Activated naive CD4-positive, alpha-beta T cell treated with anti-CD3 and anti-CD28 coated beads for 36 hours (primary cell): ENCODE results near the gene ATRNL1. TPM values are rescaled to one million over a fixed set of nuclear protein-coding genes. Genes with fewer than 3 reads are reported as not detected.

Experiments used
- CTCF ChIA-PET: fragments of 350-600 bp; sonication (Branson Sonifier 250); formaldehyde crosslinking; loops from one replicate; lab custom pipeline; 2021; ENCODE audit warnings: antibody characterized with exemption; lab: Charles Lee
- DNase-seq: peaks from one replicate; pipeline ENCODE4 v3.0.0-alpha.2; 2020
- H3K27ac Mint-ChIP-seq: one replicate; pipeline ENCODE4 v1.8.0; 2021; ENCODE audit warnings: mild to moderate bottlenecking, mixed read lengths
- H3K27me3 Mint-ChIP-seq: one replicate; pipeline ENCODE4 v1.8.0; 2021; ENCODE audit warnings: low read depth, mixed read lengths
- H3K36me3 Mint-ChIP-seq: one replicate; pipeline ENCODE4 v1.8.0; 2021; ENCODE audit warnings: low read depth, mixed read lengths
- H3K4me1 Mint-ChIP-seq: one replicate; pipeline ENCODE4 v1.8.0; 2021; ENCODE audit warnings: low read depth, mixed read lengths
- H3K4me3 Mint-ChIP-seq: one replicate; pipeline ENCODE4 v1.8.0; 2021; ENCODE audit warnings: mild to moderate bottlenecking, moderate library complexity, mixed read lengths
- H3K9me3 Mint-ChIP-seq: one replicate; pipeline ENCODE4 v1.8.0; 2021; ENCODE audit warnings: mixed read lengths
- intact Hi-C: fragments of 100-400 bp; cut with micrococcal nuclease; formaldehyde crosslinking; loops from one replicate; pipeline ENCODE4 v1.15.1; 2023
- total RNA-seq, 2 experiments: library from RNA; stranded (reverse); gene quantifications; one replicate each; pipeline ENCODE4 v1.2.3, GENCODE V29; 2021

Gene ATRNL1
- total RNA-seq, 2 experiments from 2014 or later, result not detected

GRCh38 chr10:115914475-115914874, 821.3 kb downstream of the ATRNL1 start:
- Mint-ChIP-seq H3K27me3 (peaks cover 2% of the 10 kb centered on the region), H3K4me3 (no peak overlapping the region), H3K4me1 (no peaks in the 10 kb centered on the region), H3K36me3 (no peaks in the 10 kb centered on the region), H3K9me3 (peaks cover 6% of the 10 kb centered on the region), H3K27ac (no peak overlapping the region)
- CTCF ChIA-PET, result no interaction called here
- intact Hi-C loops, result no loop called here
- DNase-seq, result no peak

- DNase-seq, result no peak
- Mint-ChIP-seq H3K4me3 (no peak overlapping the region), H3K27ac (no peak overlapping the region), H3K36me3 (no peaks in the 10 kb centered on the region), H3K27me3 (peaks cover 2% of the 10 kb centered on the region), H3K4me1 (no peaks in the 10 kb centered on the region), H3K9me3 (peaks cover 9% of the 10 kb centered on the region)
- intact Hi-C loops, result no loop called here
- CTCF ChIA-PET, result no interaction called here
Measured at GRCh38 chr10:115915429-115915828, 822.3 kb downstream of the ATRNL1 start.

- Mint-ChIP-seq H3K27ac (no peak overlapping the region), H3K9me3 (peaks cover 8% of the 10 kb centered on the region), H3K27me3 (peaks cover 2% of the 10 kb centered on the region), H3K4me3 (no peak overlapping the region), H3K36me3 (no peaks in the 10 kb centered on the region), H3K4me1 (no peaks in the 10 kb centered on the region)
- intact Hi-C loops, result no loop called here
- CTCF ChIA-PET, result no interaction called here
- DNase-seq, result no peak
Measured at GRCh38 chr10:115918812-115919211, 825.6 kb downstream of the ATRNL1 start.

GRCh38 chr10:115921795-115922194, 828.6 kb downstream of the ATRNL1 start:
- intact Hi-C loops, result no loop called here
- H3K4me3 Mint-ChIP-seq, result no peak overlapping the region

GRCh38 chr10:115931309-115931708, 838.1 kb downstream of the ATRNL1 start:
- Mint-ChIP-seq H3K4me3 (no peak overlapping the region), H3K27me3 (no peaks in the 10 kb centered on the region), H3K4me1 (no peaks in the 10 kb centered on the region), H3K9me3 (no peaks in the 10 kb centered on the region), H3K27ac (no peak overlapping the region), H3K36me3 (no peaks in the 10 kb centered on the region)
- CTCF ChIA-PET, result no interaction called here
- no peak for DNase-seq
- intact Hi-C loops, result no loop called here

More at GRCh38 chr10:115921795-115922194, 828.6 kb downstream of the ATRNL1 start:
- CTCF ChIA-PET, result no interaction called here
- Mint-ChIP-seq H3K27me3 (peaks cover 2% of the 10 kb centered on the region), H3K27ac (no peak overlapping the region), H3K36me3 (no peaks in the 10 kb centered on the region), H3K4me1 (no peaks in the 10 kb centered on the region), H3K9me3 (peaks cover 5% of the 10 kb centered on the region)
- DNase-seq, result no peak

GRCh38 chr10:115932099-115932498, 838.9 kb downstream of the ATRNL1 start:
- no peaks in the 10 kb centered on the region for H3K4me1 Mint-ChIP-seq
- CTCF ChIA-PET, result no interaction called here
- H3K4me3 Mint-ChIP-seq, result no peak overlapping the region
- no peak for DNase-seq
- no peak overlapping the region for H3K27ac Mint-ChIP-seq
- H3K9me3 Mint-ChIP-seq, result no peaks in the 10 kb centered on the region
- H3K36me3 Mint-ChIP-seq, result no peaks in the 10 kb centered on the region
- no peaks in the 10 kb centered on the region for H3K27me3 Mint-ChIP-seq
- intact Hi-C loops, result no loop called here

- intact Hi-C loops, result no loop called here
- Mint-ChIP-seq H3K27ac (no peak overlapping the region), H3K9me3 (no peaks in the 10 kb centered on the region), H3K4me3 (no peak overlapping the region), H3K36me3 (no peaks in the 10 kb centered on the region), H3K27me3 (no peaks in the 10 kb centered on the region), H3K4me1 (no peaks in the 10 kb centered on the region)
- DNase-seq, result no peak
- CTCF ChIA-PET, result no interaction called here
Measured at GRCh38 chr10:115933098-115933497, 839.9 kb downstream of the ATRNL1 start.

GRCh38 chr10:115935731-115936130, 842.6 kb downstream of the ATRNL1 start:
- H3K36me3 Mint-ChIP-seq, result no peaks in the 10 kb centered on the region
- CTCF ChIA-PET, result no interaction called here
- H3K9me3 Mint-ChIP-seq, result peaks cover 6% of the 10 kb centered on the region
- no peak overlapping the region for H3K4me3 Mint-ChIP-seq
- intact Hi-C loops, result no loop called here
- no peak overlapping the region for H3K27ac Mint-ChIP-seq
- DNase-seq, result no peak
- no peaks in the 10 kb centered on the region for H3K4me1 Mint-ChIP-seq
- H3K27me3 Mint-ChIP-seq, result no peaks in the 10 kb centered on the region

- Mint-ChIP-seq H3K27me3 (no peaks in the 10 kb centered on the region), H3K4me3 (no peak overlapping the region), H3K27ac (no peak overlapping the region), H3K36me3 (no peaks in the 10 kb centered on the region), H3K4me1 (no peaks in the 10 kb centered on the region), H3K9me3 (peaks cover 6% of the 10 kb centered on the region)
- DNase-seq, result no peak
- intact Hi-C loops, result no loop called here
- CTCF ChIA-PET, result no interaction called here
Measured at GRCh38 chr10:115936926-115937767, 844.0 kb downstream of the ATRNL1 start.

GRCh38 chr10:115937768-115938056, 844.5 kb downstream of the ATRNL1 start:
- intact Hi-C loops, result no loop called here
- CTCF ChIA-PET, result no interaction called here
- no peaks in the 10 kb centered on the region for H3K4me1 Mint-ChIP-seq
- DNase-seq, result no peak
- peaks cover 6% of the 10 kb centered on the region for H3K9me3 Mint-ChIP-seq
- H3K4me3 Mint-ChIP-seq, result no peak overlapping the region
- H3K27me3 Mint-ChIP-seq, result no peaks in the 10 kb centered on the region
- H3K36me3 Mint-ChIP-seq, result no peaks in the 10 kb centered on the region
- no peak overlapping the region for H3K27ac Mint-ChIP-seq

- no peaks in the 10 kb centered on the region for H3K4me1 Mint-ChIP-seq
- no peak overlapping the region for H3K27ac Mint-ChIP-seq
- CTCF ChIA-PET, result no interaction called here
- no peaks in the 10 kb centered on the region for H3K36me3 Mint-ChIP-seq
- peaks cover 6% of the 10 kb centered on the region for H3K9me3 Mint-ChIP-seq
- no peak overlapping the region for H3K4me3 Mint-ChIP-seq
- no peaks in the 10 kb centered on the region for H3K27me3 Mint-ChIP-seq
- DNase-seq, result no peak
- intact Hi-C loops, result no loop called here
Measured at GRCh38 chr10:115939101-115939854, 846.1 kb downstream of the ATRNL1 start.

GRCh38 chr10:115941361-115941771, 848.2 kb downstream of the ATRNL1 start:
- no peaks in the 10 kb centered on the region for H3K27me3 Mint-ChIP-seq
- H3K36me3 Mint-ChIP-seq, result no peaks in the 10 kb centered on the region
- H3K27ac Mint-ChIP-seq, result no peak overlapping the region
- CTCF ChIA-PET, result no interaction called here
- H3K4me3 Mint-ChIP-seq, result no peak overlapping the region
- intact Hi-C loops, result no loop called here
- no peak for DNase-seq
- H3K9me3 Mint-ChIP-seq, result peaks cover 6% of the 10 kb centered on the region
- no peaks in the 10 kb centered on the region for H3K4me1 Mint-ChIP-seq

- H3K27me3 Mint-ChIP-seq, result no peaks in the 10 kb centered on the region
- CTCF ChIA-PET, result interaction anchor here (0.6 kb wide), 1 partner anchor 687 kb away, joined by 5 read pairs; no protein-coding TSS in a partner anchor
- no peaks in the 10 kb centered on the region for H3K4me1 Mint-ChIP-seq
- intact Hi-C loops, result no loop called here
- no peak for DNase-seq
- no peaks in the 10 kb centered on the region for H3K36me3 Mint-ChIP-seq
- H3K4me3 Mint-ChIP-seq, result no peak overlapping the region
- H3K9me3 Mint-ChIP-seq, result peaks cover 6% of the 10 kb centered on the region
- H3K27ac Mint-ChIP-seq, result no peak overlapping the region
Measured at GRCh38 chr10:115942101-115942500, 848.9 kb downstream of the ATRNL1 start.
